PC-9 (cell line): ENCODE data around the gene SORCS2.

Source experiments
- CTCF ChIP-seq: fragments of 200-600 bp; sonication (generic); conservative IDR thresholded peaks from 2 replicates; pipeline ENCODE4 v1.6.1; 2017; ENCODE audit warnings: mixed run types, antibody characterized with exemption, mild to moderate bottlenecking, moderate library complexity
- EZH2 ChIP-seq: fragments of 200-600 bp; sonication (generic); IDR thresholded peaks from 2 replicates; pipeline ENCODE4 v1.8.0; 2017; ENCODE audit warnings: antibody characterized with exemption, low read depth

DNA sequence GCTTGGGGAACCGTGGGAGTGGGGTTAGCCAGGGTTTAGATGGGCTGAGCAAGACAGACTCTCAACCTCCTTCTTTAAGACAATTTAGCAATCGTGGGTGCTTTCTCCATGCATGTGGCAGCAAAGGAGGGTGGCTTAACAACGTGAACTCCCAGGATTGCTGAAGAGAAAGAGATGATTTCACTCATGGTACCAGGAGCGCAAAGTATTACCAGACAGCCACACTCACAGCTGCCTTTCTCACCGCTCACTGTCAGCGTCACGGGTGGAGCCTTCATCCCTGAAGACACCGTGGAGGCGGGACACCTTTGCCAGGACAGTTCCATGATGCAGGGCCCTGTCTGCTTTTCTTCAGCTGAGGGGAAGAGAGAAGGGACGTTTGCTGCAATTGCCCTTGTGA is 454.8 kb downstream of the SORCS2 start:
- no peak for TF ChIP-seq CTCF
- no peak for TF ChIP-seq EZH2
